K562 (cell line): ENCODE data around the gene YKT6.

Experiments used
- AFF4 ChIP-seq: sonication (generic); formaldehyde crosslinking; IDR thresholded peaks from 2 replicates; pipeline ENCODE4 v1.8.0; 2023; ENCODE audit warnings: mild to moderate bottlenecking, missing genetic modification reagents
- CTCF ChIP-seq, 3 experiments: IDR thresholded peaks in 2 of 3; conservative IDR thresholded peaks in 1 of 3; 2 replicates each; pipeline ENCODE4 v1.5.1; 2011 to 2012; ENCODE audit warnings: low read length in 3 of 3, mild to moderate bottlenecking in 3 of 3, control low read depth in 2 of 3, improper control_type of control experiment in 1 of 3, inconsistent platforms in 1 of 3, low read depth in 1 of 3, mixed read lengths in 1 of 3, moderate library complexity in 1 of 3; ENCODE audit not compliant: insufficient read depth in 2 of 3
- DPF2 ChIP-seq: fragments of 450-650 bp; IDR thresholded peaks from 2 replicates; pipeline ENCODE4 v1.6.1; 2016
- GTF3C2 ChIP-seq: IDR thresholded peaks from 3 replicates; pipeline ENCODE4 v1.6.1; 2011; ENCODE audit warnings: borderline replicate concordance, mild to moderate bottlenecking, moderate library complexity; ENCODE audit not compliant: insufficient read length; ENCODE audit errors: extremely low read depth
- KLF16 ChIP-seq: IDR thresholded peaks from 2 replicates; pipeline ENCODE4 v1.6.1; 2016; ENCODE audit warnings: antibody characterized with exemption
- MAFK ChIP-seq: IDR thresholded peaks from 2 replicates; pipeline ENCODE4 v1.6.1; 2011; ENCODE audit warnings: low read length, improper control_type of control experiment
- RCOR1 ChIP-seq, 2 experiments: IDR thresholded peaks; 2 replicates each; pipeline ENCODE4 v1.6.1; 2012; ENCODE audit warnings: low read depth in 2 of 2, low read length in 2 of 2, borderline replicate concordance in 1 of 2, improper control_type of control experiment in 1 of 2
- SETDB1 ChIP-seq: IDR thresholded peaks from one replicate; pipeline ENCODE4 v1.6.1; 2012; ENCODE audit warnings: low read length, control low read depth, inconsistent platforms
- SLC30A9 ChIP-seq: fragments of 250-450 bp; sonication (Bioruptor Pico); IDR thresholded peaks from 2 replicates; pipeline ENCODE4 v1.8.0; 2022; ENCODE audit warnings: mild to moderate bottlenecking, moderate library complexity
- TSHZ1 ChIP-seq: fragments of 250-450 bp; sonication (Bioruptor Pico); IDR thresholded peaks from 2 replicates; pipeline ENCODE4 v1.4.0; 2020; ENCODE audit warnings: mild to moderate bottlenecking, moderate library complexity

- TF ChIP-seq DPF2, result no peak
- no peak for TF ChIP-seq KLF16
- TF ChIP-seq SETDB1, result no peak
- no peak for TF ChIP-seq SLC30A9 (CRISPR knock-in tag)
- no peak for TF ChIP-seq MAFK
- no peak for TF ChIP-seq GTF3C2
- no peak for TF ChIP-seq AFF4 (CRISPR knock-in tag)
- TF ChIP-seq TSHZ1 (CRISPR knock-in tag), result no peak
- TF ChIP-seq RCOR1 (IDR thresholded peaks at IDR 0.05; ENCODE audit: borderline replicate concordance in 1 of 2, low read depth in 2 of 2, low read length in 2 of 2), result no peak
- TF ChIP-seq CTCF (IDR thresholded peaks at IDR 0.05 in 2 of 3, conservative IDR thresholded peaks at IDR 0.05 in 1 of 3; ENCODE audit: insufficient read depth in 2 of 3, low read depth in 1 of 3, low read length in 3 of 3), result no peak
Observed at GRCh38 chr7:44227911-44228310, 27.1 kb downstream of the YKT6 start.
